NCI-H524 treated with DMSO at 0.1 percent for 48 hours (cell line): Measurements from ENCODE around the gene PCDH11Y.
"Not testable (repeated sequence)": the region's sequence is repeated elsewhere in the genome, so short reads cannot be mapped to it uniquely, and the experiment has no call there.

Experiments
- DNase-seq: peaks from one replicate; lab custom pipeline; 2025; lab: John Stamatoyannopoulos, UW

Gene PCDH11Y, protein sequence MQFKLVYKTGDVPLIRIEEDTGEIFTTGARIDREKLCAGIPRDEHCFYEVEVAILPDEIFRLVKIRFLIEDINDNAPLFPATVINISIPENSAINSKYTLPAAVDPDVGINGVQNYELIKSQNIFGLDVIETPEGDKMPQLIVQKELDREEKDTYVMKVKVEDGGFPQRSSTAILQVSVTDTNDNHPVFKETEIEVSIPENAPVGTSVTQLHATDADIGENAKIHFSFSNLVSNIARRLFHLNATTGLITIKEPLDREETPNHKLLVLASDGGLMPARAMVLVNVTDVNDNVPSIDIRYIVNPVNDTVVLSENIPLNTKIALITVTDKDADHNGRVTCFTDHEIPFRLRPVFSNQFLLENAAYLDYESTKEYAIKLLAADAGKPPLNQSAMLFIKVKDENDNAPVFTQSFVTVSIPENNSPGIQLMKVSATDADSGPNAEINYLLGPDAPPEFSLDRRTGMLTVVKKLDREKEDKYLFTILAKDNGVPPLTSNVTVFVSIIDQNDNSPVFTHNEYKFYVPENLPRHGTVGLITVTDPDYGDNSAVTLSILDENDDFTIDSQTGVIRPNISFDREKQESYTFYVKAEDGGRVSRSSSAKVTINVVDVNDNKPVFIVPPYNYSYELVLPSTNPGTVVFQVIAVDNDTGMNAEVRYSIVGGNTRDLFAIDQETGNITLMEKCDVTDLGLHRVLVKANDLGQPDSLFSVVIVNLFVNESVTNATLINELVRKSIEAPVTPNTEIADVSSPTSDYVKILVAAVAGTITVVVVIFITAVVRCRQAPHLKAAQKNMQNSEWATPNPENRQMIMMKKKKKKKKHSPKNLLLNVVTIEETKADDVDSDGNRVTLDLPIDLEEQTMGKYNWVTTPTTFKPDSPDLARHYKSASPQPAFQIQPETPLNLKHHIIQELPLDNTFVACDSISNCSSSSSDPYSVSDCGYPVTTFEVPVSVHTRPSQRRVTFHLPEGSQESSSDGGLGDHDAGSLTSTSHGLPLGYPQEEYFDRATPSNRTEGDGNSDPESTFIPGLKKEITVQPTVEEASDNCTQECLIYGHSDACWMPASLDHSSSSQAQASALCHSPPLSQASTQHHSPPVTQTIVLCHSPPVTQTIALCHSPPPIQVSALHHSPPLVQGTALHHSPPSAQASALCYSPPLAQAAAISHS (N-terminal part only)

DNA sequence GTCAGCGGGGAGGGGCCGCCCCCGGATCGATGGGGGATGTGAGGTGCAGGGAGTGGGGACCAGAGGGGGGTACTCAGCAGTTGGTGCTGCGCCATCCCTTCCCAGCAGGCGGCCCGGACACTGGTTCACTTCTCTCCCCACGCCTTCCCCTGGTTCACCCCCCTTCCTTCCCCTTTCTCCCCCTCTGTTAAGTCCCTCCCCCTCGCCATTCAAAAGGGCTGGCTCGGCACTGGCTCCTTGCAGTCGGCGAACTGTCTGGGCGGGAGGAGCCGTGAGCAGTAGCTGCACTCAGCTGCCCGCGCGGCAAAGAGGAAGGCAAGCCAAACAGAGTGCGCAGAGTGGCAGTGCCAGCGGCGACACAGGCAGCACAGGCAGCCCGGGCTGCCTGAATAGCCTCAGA is at the start of gene PCDH11Y:
TSS of gene PCDH11Y (plus strand) at position 240 of the 400 bp plus-strand sequence. CDS start 56,804 bp downstream, outside the sequence.
- DNase-seq, result not testable (repeated sequence)

DNA sequence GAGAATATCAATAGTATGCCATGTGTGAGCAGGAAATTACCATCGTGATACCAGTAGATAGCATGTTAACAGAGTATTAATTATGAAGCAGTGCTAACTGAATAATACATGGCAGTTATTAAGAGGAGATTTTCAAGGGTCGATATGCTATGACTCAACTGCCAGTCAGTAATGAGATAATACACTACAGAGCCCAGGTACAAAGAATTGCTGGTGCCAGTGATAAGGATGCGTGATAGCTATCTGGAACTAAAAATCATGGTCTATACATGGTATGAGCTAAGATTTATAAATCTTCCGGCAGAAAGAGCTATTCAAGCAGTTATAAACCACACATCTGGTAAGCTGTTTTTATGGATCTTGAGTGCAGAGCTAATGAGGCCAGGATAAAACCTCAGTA is 32.2 kb upstream of the PCDH11Y start:
- DNase-seq, result not testable (repeated sequence)

DNA sequence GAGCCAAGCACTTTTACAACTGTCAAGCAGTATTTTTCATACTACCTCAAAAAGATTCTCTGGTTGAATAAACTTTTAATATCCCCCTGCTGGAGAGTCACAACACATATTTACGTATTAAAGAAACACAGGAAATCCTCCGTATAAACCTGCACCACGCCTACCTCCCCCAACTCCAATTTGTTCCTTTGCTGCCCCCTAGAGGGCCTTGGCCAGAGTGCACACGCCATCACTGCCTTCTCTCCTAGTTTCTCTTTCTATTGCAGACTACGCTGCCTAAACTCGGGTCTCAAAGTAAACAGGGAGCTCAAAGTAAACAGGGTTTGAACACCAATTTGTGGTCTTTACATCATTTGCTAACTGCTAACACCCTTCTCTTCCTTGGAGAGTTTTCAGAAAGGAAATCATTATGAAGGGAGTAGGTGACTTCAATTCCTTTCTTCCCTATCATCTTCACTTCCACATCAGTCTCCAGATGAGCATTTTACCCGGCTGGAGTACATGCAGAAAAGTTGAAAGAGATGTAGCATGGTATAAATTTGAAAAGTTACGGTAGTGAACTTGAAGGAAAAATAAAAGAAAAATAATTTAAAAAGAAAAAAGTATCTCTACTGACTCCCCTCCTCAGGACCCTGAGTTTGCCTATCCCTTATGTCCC is 8.2 kb upstream of the PCDH11Y start:
- not testable (repeated sequence) for DNase-seq

DNA sequence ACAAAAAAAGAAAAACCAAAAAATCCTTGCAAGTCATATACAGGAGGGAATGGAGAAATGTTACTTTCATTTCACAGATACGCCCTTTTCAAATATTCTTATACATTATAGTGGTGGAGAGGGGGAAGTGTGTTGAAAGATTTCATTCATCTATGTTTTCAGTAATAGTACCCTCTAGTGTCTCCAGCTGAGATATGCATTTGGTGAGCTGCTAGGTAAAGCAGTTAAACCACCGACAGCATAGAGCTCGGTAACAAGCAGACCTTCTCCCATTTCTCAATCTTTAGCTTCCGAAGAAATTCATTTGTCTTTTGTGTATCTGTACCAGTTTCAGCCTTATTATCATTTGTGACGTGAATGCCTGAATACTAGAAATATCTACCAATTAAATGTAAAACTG is 5.2 kb upstream of the PCDH11Y start:
- not testable (repeated sequence) for DNase-seq

DNA sequence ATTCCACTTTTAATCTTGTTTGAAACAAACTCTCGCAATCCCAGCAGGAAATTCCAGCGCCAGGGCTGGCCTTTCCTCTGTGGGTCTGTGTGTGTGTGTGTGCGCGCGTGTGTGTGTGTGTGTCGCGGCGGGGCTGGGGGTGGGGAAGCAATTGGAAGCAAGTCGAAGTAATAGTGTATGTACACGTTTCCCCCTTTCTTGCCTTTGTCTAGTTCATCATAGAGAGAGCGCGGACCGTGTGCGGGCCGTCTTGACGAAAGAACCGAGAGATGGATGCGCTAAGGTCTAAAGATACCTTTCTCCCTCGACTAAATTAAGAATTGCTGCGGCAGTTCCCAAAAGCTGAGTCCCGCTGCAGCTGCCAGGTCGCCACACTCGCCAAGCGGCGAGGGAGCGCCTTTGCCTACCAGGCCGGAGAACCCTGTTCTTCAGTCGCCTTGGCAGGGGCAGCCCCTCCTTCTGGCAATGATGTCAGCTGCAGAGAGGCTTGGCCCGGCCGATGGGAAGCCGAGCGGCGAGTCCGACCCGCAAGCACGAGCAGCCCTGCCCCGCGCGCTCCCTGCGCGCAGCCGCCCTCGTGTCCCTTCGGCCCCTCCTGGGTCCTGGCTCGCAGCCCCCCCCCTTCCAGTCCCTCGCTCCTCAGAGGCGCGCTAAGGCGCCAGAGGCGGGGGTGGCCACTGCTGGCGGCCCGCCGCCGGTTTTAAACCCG is 2.5 kb downstream of the PCDH11Y start:
- DNase-seq, result not testable (repeated sequence)

DNA sequence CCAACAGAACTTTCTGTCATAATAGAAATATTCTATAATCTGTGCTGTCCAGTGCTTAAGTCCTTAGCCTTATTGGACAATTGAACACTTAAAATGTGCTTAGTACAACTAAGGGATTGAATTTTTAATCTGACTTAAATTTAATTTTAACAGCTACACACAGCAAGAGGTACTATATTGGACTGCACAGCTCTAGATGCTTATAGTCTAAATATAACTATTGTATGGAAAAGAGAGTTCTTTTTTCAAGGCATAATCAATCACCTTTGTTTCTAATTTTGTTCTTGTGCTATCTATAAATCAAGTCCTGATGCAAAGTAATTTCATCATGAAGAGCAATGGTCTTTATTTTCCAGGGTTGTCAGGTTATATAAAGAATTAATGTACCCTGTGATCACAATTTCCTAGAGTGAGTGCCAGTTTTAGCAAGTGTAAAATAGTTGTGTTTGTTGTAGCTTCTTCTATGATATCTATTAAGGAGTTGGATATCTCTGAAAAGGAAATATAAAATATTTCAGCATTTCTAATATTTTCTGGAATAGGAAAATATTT is 39.0 kb downstream of the PCDH11Y start:
- not testable (repeated sequence) for DNase-seq

DNA sequence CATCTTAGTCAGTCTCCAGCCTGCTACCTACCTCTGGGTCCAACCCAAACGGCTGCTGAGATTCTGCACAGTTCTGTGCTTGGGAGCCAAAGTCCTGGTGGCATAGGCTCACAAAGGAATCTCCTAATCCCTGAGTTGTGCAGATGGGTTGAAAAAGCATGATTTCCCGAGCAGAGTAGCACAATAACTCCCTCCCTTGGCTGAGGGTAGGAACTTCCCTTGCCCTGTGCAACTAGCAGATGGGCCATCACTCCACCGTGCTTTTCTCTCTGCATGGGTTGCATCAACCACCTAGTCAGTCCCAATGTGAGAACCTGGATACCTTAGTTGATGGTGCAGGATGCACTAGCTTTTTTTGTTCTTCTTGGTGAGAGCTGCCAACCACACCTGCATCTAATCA is 82.9 kb downstream of the PCDH11Y start:
- not testable (repeated sequence) for DNase-seq

DNA sequence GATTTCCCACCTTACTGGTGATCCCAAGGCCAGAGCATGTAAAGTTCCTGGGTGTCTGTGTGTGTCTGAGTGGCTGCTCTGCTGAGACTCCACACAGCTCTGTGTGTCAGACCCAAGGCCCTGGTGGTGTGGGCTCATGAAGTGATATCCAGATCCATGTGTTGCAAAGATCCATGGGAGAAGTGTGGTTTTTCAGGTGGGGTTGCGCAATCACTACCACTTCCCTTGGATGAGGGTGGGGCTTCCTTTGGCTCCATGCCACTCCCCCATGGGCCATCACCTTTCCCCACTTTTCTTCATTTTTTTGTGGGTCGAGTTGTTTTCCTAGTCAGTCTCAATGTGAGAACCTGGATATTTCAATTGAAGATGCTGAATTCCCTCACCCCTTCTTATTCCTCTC is 182.9 kb downstream of the PCDH11Y start:
- not testable (repeated sequence) for DNase-seq

DNA sequence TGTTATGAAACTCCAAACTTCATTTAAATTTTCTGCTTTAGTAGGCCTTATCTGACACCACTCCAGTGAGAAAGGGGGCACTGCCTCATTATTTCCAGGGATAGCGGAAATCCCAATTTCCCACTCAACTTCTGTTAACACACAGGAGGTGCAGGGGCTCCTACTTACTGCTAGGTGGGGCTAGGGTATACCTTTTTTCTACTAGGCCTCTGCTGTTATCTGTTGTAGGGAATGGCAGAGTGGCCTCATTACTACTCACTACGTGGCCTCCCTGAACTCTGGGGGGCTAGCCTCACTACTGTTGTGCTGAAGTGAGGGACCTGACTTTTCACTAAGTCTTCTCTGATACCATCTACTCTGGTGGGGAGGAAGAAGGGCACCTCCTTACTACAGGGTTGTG is 215.0 kb downstream of the PCDH11Y start:
- DNase-seq, result not testable (repeated sequence)

DNA sequence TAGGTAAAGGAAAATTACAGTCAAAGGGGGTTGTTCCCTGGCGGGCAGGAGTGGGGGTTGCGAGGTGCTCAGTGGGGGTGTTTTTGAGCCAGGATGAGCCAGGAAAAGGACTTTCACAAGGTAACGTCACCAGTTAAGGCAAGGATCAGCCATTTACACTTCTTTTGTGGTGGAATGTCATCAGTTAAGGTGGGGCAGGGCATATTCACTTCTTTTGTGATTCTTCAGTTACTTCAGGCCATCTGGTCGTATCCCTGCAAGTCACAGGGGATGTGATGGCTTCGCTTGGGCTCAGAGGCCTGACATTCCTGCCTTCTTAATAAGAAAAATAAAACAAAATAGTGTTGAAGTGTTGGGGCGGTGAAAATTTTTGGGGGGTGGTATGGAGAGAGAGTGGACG is 324.8 kb downstream of the PCDH11Y start:
- DNase-seq, result not testable (repeated sequence)

DNA sequence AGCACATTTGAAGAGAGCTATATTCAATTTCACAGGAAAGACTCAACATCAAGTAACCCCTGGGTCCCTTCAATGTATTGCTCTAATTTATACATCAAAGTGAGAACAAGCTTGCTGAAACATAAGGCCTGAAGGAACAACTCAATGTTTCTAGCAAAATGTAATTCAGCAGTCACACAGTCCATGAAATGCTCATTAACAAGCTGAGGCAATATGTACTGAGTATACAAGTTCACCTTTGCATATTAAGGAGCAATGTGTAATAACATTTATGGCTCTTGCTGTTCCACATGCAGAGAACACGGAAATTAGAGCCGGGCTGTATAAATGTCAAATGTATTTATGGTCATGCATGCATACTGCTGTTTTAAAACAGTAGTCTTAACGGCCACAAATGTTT is 342.1 kb downstream of the PCDH11Y start:
- not testable (repeated sequence) for DNase-seq

DNA sequence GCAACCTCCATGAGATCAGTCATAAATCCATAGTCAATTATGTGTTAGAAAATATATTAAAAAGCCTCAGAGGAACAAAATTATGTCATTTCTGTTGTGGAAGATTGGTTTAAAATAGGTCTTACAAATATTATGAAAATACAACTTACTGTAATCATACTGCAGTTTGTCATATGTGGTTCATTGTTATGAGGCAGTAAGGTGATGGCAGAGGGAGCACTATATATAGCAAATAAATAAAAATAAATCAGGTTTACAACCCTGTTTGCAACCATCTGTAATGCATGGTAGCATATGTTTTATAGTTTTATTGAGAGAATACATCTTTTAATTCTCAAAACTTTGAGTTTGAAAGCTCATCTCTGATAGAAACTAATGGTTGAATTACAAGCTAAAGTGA is 543.6 kb downstream of the PCDH11Y start:
- not testable (repeated sequence) for DNase-seq

DNA sequence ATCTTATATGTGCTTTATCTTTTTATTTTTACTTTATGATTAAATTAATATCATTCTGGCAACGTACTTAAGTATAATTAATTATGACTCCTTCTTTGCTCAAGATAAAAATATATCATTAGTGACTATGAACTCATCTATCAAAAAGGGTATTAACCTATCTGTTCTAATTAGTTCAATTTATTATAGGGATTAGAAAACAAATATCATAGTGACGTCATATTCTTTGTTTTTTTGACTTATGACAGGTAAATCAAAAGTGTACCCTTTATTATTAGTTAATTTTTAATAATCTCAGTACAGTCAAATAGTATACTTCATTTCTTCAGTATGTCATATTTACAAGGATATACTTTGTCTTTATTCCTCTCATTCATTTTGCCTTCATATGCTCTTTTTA is 638.5 kb downstream of the PCDH11Y start:
- DNase-seq, result not testable (repeated sequence)

DNA sequence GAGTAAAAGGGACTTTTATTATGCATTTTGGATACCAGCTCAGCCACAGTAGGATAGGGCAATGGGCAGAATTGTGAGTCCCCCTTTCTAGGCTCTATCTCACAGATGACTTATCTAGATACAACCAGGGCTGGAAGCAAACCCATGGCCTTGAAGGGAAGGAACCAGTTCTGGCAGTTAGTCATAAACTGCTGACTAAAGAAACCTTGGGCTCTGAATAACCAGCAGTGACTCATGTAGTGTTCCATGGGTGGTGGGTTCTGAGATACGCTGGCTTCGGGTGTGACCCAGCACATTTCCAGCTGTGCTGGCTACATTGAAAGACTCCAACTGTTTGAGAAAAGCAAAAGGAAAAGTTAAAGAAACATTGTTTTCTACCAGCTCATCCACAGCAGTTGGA is 679.2 kb downstream of the PCDH11Y start:
- not testable (repeated sequence) for DNase-seq

DNA sequence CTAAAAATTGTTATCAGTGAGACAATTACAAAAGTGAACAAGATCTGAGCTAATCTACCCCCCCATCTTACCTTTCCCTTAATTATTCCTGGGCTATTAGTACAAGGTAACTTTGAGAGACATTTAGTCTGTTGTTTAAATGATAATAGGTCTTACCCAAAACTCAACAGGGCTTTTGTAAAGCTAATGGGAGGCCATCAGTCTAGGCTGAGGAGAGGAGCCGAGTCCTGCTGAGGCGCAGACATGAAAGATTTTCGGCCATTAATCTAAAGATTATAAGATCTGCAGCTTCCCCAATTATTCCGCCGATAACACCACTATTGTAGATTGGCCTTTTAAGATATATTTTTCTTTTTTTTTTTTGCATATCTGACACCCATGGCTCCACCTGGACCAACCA is 708.6 kb downstream of the PCDH11Y start:
- not testable (repeated sequence) for DNase-seq

DNA sequence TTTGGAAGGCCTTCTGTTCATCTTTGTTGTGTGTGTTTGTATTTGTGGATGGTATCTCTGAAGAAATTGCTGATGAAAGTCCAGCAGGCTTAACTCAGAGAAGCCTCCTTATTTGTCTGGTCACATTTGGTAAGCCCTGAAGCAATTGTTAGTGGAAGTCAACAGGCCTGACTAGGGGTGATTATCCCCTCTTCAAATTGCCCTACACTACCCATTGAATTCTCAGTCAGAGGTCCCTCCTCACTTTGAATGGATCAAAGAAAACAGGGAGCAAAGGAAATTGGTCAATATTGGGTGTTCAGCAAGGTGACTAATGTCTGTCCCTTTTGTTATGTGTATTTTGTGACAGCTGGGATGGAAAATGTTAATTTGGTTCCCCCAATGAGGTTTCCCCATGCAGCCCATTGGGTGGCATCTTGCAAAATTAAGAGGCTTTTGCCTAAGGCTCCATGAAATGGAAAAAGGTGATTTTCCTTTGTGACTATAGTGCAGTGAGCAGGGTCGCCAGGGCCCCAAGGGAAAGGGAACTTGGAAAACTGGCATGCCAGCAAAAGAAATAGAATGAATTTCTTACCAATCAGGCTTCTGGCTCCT is 709.8 kb downstream of the PCDH11Y start:
- not testable (repeated sequence) for DNase-seq

DNA sequence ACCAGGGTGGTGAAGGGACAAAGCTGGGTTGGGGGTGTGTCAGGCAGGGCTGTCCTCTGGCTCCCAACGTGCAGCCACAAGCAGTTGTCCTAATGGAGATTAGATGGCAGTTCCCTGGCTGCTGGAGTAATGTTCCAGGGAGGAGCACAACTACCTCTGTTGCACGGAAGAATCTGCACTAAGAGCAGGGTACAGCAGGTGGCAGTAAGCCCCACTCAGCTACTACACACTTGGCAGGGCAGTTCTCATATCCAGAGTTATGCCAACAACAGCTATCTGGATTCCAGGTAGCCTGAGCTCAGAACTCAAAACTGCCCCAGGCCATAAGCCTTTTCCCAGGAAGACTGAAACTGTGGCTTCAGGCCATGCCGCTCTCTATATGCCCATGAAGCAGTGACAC is 761.3 kb downstream of the PCDH11Y start:
- not testable (repeated sequence) for DNase-seq

DNA sequence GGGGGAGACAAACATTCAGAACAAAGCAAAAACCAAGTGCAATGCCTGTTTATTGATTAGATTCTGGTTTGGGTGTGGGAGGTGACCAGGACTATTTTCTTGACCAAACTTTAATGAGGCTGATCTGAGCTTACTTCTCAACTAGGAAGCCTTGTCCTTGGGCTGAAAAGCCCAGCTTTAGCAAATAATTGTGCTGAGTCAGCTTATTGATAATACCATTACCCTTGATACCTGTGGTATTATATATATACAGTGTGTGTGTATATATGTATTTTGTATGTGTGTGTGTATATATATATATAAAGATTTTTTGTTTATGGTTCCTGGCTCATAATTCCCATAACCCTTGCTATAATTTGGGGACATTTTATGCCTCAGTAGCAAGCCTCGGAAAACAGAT is 776.4 kb downstream of the PCDH11Y start:
- DNase-seq, result not testable (repeated sequence)
